LNCaP clone FGC (cell line): Measurements from ENCODE around the gene RPTN.

Experiments used
- DNase-seq: peaks from one replicate; pipeline ENCODE4 v3.0.0-alpha.2; 2011; ENCODE audit warnings: low read depth
- H3K4me3 ChIP-seq: 2 replicates; pipeline ENCODE4 v1.5.1; 2011; ENCODE audit warnings: mild to moderate bottlenecking, low read depth, low read length, control low read depth
- TF ChIP-seq, protein P1 (sequence below): IDR thresholded peaks from 2 replicates; pipeline ENCODE4 v1.5.1; 2012; ENCODE audit warnings: mild to moderate bottlenecking; ENCODE audit not compliant: control insufficient read depth, insufficient read depth; ENCODE audit errors: extremely low read depth

Gene RPTN

DNA sequence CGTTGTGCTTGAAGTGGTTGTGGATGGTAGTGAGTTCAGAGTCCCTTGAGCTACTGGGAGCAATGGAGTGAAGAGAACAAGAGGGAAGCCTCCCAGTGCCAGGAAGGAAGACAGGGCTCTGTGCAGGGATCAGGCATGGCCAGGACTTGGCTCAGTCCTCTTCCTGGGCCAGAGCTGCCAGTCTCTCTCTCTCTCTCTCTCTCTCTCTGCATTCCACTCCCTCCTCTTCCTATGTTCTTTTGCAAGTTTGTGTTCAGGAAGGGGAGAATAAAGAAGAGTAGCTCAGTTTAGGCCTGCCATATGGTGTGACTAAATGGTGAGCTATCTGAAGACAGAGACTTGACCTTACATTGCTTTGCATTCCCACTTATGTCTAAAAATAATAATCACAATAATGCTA lies 20.5 kb upstream of the RPTN start:
- TF ChIP-seq, protein P1, sequence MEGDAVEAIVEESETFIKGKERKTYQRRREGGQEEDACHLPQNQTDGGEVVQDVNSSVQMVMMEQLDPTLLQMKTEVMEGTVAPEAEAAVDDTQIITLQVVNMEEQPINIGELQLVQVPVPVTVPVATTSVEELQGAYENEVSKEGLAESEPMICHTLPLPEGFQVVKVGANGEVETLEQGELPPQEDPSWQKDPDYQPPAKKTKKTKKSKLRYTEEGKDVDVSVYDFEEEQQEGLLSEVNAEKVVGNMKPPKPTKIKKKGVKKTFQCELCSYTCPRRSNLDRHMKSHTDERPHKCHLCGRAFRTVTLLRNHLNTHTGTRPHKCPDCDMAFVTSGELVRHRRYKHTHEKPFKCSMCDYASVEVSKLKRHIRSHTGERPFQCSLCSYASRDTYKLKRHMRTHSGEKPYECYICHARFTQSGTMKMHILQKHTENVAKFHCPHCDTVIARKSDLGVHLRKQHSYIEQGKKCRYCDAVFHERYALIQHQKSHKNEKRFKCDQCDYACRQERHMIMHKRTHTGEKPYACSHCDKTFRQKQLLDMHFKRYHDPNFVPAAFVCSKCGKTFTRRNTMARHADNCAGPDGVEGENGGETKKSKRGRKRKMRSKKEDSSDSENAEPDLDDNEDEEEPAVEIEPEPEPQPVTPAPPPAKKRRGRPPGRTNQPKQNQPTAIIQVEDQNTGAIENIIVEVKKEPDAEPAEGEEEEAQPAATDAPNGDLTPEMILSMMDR: no peak
- DNase-seq: no peak
- no peak overlapping the region for H3K4me3 ChIP-seq

DNA sequence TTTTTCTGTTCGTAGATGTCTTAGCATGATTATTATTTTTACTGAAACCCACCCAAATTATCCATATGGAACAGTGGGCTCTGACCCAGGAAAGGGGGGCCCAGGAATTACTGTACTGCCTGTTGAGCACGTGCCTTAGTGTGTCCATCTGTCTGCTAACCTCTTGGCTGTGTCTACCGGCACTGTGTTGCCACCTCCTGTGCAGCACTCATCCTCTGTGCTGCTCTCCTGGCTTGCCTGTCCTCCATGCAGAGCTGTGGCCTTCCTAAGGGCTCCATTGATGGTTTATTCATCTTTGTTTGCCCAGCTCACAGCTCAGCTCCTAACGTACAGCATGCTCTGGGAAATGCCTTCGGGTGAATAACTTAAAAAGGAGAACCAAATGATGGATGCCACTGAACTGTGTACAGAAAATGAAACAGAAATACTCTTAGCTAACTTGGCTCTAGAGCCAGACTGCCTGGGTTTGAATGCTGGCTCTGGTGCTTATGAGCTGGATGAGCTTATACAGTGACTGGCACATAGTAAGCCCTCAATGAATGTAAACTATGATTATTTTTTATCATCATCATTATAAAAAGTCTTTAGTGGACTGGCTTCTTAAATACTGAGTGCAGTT lies 11.4 kb upstream of the RPTN start:
- DNase-seq: no peak
- H3K4me3 ChIP-seq: no peak overlapping the region
- TF ChIP-seq, protein P1: no peak

DNA sequence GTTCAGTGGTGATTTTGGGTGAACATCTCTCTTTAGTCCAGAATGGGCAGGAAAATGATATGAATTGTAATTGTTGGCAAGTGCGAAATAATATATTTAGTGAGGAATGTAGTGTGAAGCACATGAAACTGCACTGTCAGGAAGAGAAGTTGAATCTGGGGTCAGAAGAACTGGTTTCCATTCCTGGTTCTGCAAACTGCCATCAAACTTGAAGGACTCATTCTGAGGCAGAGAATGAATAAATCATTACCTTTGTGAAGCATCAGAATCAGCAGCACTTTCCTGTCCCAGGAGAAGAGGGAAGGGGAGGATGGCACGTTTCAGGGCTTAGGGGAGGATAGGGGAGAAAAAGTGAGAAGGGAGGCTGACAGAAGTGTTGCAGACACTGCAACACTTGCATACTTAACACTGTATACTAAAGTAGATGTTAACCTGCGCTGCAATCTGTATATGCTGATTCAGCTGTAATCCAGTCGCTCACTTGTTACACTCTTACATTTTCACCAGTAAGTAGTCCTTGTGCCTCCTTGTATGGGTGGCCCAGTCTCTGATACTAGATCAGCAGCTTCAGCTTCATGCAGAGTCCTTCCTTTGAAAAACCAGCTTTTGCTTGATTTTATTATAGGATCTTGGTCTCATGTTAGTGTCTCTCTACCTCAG lies 10.5 kb upstream of the RPTN start:
- TF ChIP-seq, protein P1: no peak
- DNase-seq: no peak
- H3K4me3 ChIP-seq: no peak overlapping the region

- no peak for DNase-seq
- TF ChIP-seq, protein P1: no peak
- no peak overlapping the region for H3K4me3 ChIP-seq
Observed at GRCh38 chr1:152168535-152168868, 9.5 kb upstream of the RPTN start.

DNA sequence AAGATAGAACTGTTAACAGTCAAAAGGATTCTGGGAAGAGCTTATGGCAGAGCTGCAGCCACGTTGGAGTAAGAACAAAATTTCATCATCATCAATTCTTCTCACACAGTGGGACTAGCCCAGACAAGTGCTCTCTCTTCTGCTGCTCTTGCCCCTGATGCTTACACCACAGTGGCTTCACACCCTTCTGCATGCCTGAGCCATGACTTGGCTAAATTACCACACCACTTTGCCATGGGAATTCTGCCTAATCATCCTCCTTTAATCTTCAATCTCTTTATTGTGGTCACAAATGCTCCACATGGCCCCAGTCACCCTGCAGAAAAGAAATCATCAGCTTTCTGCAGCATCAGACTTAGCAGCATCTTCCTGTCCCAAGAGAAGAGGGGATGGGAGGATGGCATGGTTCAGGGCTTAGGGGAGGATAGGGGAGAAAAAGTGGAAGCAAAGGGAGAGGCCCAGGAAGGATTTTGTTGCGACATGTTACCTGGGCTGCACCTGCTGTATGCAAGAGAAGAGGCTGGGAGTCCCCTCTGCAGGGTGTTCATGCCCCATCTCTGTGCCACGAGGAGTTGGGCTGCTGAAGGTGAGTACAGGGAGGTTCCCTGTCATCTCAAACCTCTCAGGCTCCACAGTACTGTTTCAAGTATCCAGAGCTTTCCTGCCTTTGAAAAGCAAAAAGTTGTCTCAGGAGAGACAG lies 9.0 kb upstream of the RPTN start:
- no peak overlapping the region for H3K4me3 ChIP-seq
- TF ChIP-seq, protein P1: no peak
- no peak for DNase-seq

- H3K4me3 ChIP-seq: no peak overlapping the region
- TF ChIP-seq, protein P1: no peak
- DNase-seq: no peak
Observed at GRCh38 chr1:152166966-152167365, 7.9 kb upstream of the RPTN start.
